ENCODE results near the gene STX1B.

STX1B gene

GRCh38 chr16:30996324-30996984, 14.0 kb downstream of the STX1B start:
- DNase-seq (ENCODE audit: low read depth in 2 of 2): no peak

GRCh38 chr16:30995927-30996323, 14.5 kb downstream of the STX1B start:
- DNase-seq (ENCODE audit: low read depth in 2 of 2): no peak

- no peak for DNase-seq (ENCODE audit: low read depth in 2 of 2)
Measured at GRCh38 chr16:30992931-30993816, 17.3 kb downstream of the STX1B start.

GRCh38 chr16:30992276-30992780, 18.1 kb downstream of the STX1B start:
- no peak for DNase-seq (ENCODE audit: low read depth in 2 of 2)

GRCh38 chr16:30991052-30991451, 19.4 kb downstream of the STX1B start:
- DNase-seq (ENCODE audit: low read depth in 2 of 2): no peak

GRCh38 chr16:30990105-30990504, 20.3 kb downstream of the STX1B start:
- DNase-seq (ENCODE audit: low read depth in 2 of 2): no peak

GRCh38 chr16:30989469-30990047, 20.9 kb downstream of the STX1B start:
- no peak for DNase-seq (ENCODE audit: low read depth in 2 of 2)

GRCh38 chr16:30987581-30988190, 22.8 kb downstream of the STX1B start:
- DNase-seq (ENCODE audit: low read depth in 2 of 2): no peak

GRCh38 chr16:30986129-30986991, 24.1 kb downstream of the STX1B start:
- no peak for DNase-seq (ENCODE audit: low read depth in 2 of 2)

GRCh38 chr16:30985401-30986128, 24.9 kb downstream of the STX1B start:
- no peak for DNase-seq (ENCODE audit: low read depth in 2 of 2)

- DNase-seq (ENCODE audit: low read depth in 2 of 2): peak; percentile 82 to 84
Measured at GRCh38 chr16:30984669-30985400, 25.6 kb downstream of the STX1B start, which contains the start of gene HSD3B7. Gene HSD3B7 (plus strand): TSS chr16:30985207. CDS start chr16:30985659, 452 bp downstream.

- no peak for DNase-seq (ENCODE audit: low read depth in 2 of 2)
Measured at GRCh38 chr16:30983898-30984610, 26.4 kb downstream of the STX1B start.

- DNase-seq (ENCODE audit: low read depth in 2 of 2): no peak
Measured at GRCh38 chr16:30983289-30983889, 27.0 kb downstream of the STX1B start.

- DNase-seq (ENCODE audit: low read depth in 2 of 2): no peak
Measured at GRCh38 chr16:30982548-30983288, 27.7 kb downstream of the STX1B start.

GRCh38 chr16:30980959-30981358, 29.5 kb downstream of the STX1B start:
- DNase-seq (ENCODE audit: low read depth in 2 of 2): no peak

GRCh38 chr16:30980434-30980833, 30.0 kb downstream of the STX1B start:
- DNase-seq (ENCODE audit: low read depth in 2 of 2): no peak

GRCh38 chr16:30980023-30980371, 30.4 kb downstream of the STX1B start:
- no peak for DNase-seq (ENCODE audit: low read depth in 2 of 2)
